Nephron progenitor cell (in vitro differentiated cells): ENCODE results near the gene SLC39A13.
A peak's percentile ranks its signal among the peaks of the same experiment; 100 is the strongest.

ENCODE experiments used
- DNase-seq: peaks from one replicate; pipeline ENCODE4 v3.0.0; 2021
- H3K27ac Mint-ChIP-seq: 2 replicates; pipeline ENCODE4 v1.8.0; 2021; ENCODE audit warnings: mild to moderate bottlenecking, moderate library complexity, mixed read lengths
- H3K27me3 Mint-ChIP-seq: 2 replicates; pipeline ENCODE4 v1.8.0; 2021; ENCODE audit warnings: mild to moderate bottlenecking, low read depth, mixed read lengths; ENCODE audit not compliant: poor library complexity
- H3K36me3 Mint-ChIP-seq: 2 replicates; pipeline ENCODE4 v1.8.0; 2021; ENCODE audit warnings: low read depth, mixed read lengths
- H3K4me1 Mint-ChIP-seq: 2 replicates; pipeline ENCODE4 v1.8.0; 2021; ENCODE audit warnings: mixed read lengths
- H3K4me3 Mint-ChIP-seq: 2 replicates; pipeline ENCODE4 v1.8.0; 2021; ENCODE audit warnings: mild to moderate bottlenecking, moderate library complexity, mixed read lengths
- H3K9me3 Mint-ChIP-seq: 2 replicates; pipeline ENCODE4 v1.8.0; 2021; ENCODE audit warnings: mild to moderate bottlenecking, moderate library complexity, mixed read lengths
- CTCF ChIP-seq: fragments of 200-600 bp; sonication (generic); IDR thresholded peaks from 2 replicates; pipeline ENCODE4 v1.5.0; 2021; ENCODE audit warnings: antibody characterized with exemption

Gene SLC39A13

GRCh38 chr11:47430524-47430923 lies 22.1 kb downstream of the SLC39A13 start:
- Mint-ChIP-seq H3K9me3 (no peaks in the 10 kb centered on the region), H3K36me3 (peaks cover 8% of the 10 kb centered on the region), H3K4me3 (no peak overlapping the region), H3K27me3 (peaks cover 3% of the 10 kb centered on the region), H3K27ac (peak overlapping the region; percentile 22), H3K4me1 (peaks cover 17% of the 10 kb centered on the region)
- no peak for DNase-seq
- no peak for TF ChIP-seq CTCF

DNA sequence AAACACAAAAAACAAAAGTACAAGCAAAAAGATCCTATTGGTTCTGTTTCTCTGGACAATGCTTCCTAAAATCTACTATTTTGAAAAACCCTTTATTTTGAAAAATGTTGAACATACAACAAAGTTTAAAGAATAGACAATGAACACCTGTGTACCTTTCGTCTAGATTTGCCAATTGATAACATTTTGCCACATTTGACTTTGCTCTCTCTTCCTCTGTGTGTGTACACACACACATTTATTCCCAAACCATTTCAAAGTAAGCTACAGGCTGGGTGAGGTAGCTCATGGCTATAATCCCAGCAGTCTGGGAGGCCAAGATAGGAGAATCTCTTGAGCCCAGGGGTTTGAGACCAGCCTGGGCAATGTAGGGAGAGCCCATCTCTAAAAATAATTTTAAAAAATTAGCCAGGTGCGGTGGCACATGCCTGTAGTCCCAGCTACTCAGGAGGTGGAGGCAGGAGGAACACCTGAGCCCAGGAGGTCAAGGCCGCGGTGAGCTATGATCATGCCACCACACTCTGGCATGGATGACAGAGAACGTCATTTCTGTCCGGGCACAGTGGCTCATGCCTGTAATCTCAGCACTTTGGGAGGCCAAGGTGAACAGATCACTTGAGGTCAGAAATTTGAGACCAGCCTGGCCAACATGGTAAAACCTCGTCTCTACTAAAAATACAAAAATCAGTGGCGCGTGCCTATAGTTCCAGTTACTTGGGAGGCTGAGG lies 23.1 kb downstream of the SLC39A13 start:
- no peaks in the 10 kb centered on the region for H3K36me3 Mint-ChIP-seq
- peaks cover 7% of the 10 kb centered on the region for H3K4me1 Mint-ChIP-seq
- H3K27me3 Mint-ChIP-seq, result peaks cover 8% of the 10 kb centered on the region
- no peak overlapping the region for H3K4me3 Mint-ChIP-seq
- H3K9me3 Mint-ChIP-seq, result no peaks in the 10 kb centered on the region
- TF ChIP-seq CTCF, result no peak
- DNase-seq, result no peak
- no peak overlapping the region for H3K27ac Mint-ChIP-seq

GRCh38 chr11:47433157-47433556 lies 24.8 kb downstream of the SLC39A13 start:
- DNase-seq, result no peak
- Mint-ChIP-seq H3K27me3 (peaks cover 8% of the 10 kb centered on the region), H3K36me3 (no peaks in the 10 kb centered on the region), H3K27ac (peak overlapping the region; percentile 3), H3K4me1 (peaks cover 9% of the 10 kb centered on the region), H3K9me3 (no peaks in the 10 kb centered on the region), H3K4me3 (no peak overlapping the region)
- TF ChIP-seq CTCF, result no peak

GRCh38 chr11:47434011-47434786 lies 25.8 kb downstream of the SLC39A13 start:
- Mint-ChIP-seq H3K27me3 (peaks cover 8% of the 10 kb centered on the region), H3K27ac (no peak overlapping the region), H3K4me1 (peaks cover 9% of the 10 kb centered on the region), H3K4me3 (no peak overlapping the region), H3K9me3 (no peaks in the 10 kb centered on the region), H3K36me3 (no peaks in the 10 kb centered on the region)
- DNase-seq, result no peak
- TF ChIP-seq CTCF, result no peak

- peaks cover 8% of the 10 kb centered on the region for H3K27me3 Mint-ChIP-seq
- DNase-seq, result no peak
- peaks cover 9% of the 10 kb centered on the region for H3K4me1 Mint-ChIP-seq
- no peak for TF ChIP-seq CTCF
- no peaks in the 10 kb centered on the region for H3K9me3 Mint-ChIP-seq
- H3K4me3 Mint-ChIP-seq, result no peak overlapping the region
- no peaks in the 10 kb centered on the region for H3K36me3 Mint-ChIP-seq
- peak overlapping the region; percentile 83 for H3K27ac Mint-ChIP-seq
Measured at GRCh38 chr11:47435687-47436086, 27.3 kb downstream of the SLC39A13 start.
